ENCODE results near the gene TERB2.
"Not testable (repeated sequence)": the region's sequence is repeated elsewhere in the genome, so short reads cannot be mapped to it uniquely, and the experiment has no call there.

TERB2 gene

GRCh38 chr15:44956388-44956787 lies at the start of gene TERB2:
TERB2 (plus strand) TSS chr15:44956687; CDS start chr15:44956719, 32 bp downstream.
- no peak for DNase-seq (ENCODE audit: low read depth in 2 of 2)

GRCh38 chr15:44909423-44909822 lies 47.1 kb upstream of the TERB2 start:
- no peak for DNase-seq (ENCODE audit: low read depth in 2 of 2)

GRCh38 chr15:44910981-44911625 lies 45.4 kb upstream of the TERB2 start:
- DNase-seq (ENCODE audit: low read depth in 2 of 2): no peak

DNA sequence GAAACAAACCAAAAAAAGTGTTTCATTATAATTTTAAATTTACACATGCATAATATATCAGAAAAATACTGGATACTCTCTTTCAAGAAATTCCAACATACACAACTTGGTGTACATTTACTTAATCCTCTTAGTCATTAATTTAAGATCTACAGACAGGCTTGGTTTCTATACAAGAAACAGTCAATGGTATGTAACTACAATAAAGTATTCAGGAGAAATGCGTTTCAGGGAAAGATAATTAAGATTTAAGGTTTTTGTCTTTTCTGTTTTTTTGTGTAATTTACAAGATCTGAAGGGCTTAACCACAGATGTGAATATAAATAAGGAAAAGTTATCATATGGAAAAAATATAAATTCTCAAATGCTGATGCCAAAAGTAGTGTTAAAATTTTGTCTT lies 44.3 kb upstream of the TERB2 start:
- not testable (repeated sequence) for DNase-seq (ENCODE audit: low read depth in 2 of 2)

- not testable (repeated sequence) for DNase-seq (ENCODE audit: low read depth in 2 of 2)
These were observed 43.5 kb upstream of the TERB2 start for GRCh38 chr15:44912974-44913448.

- DNase-seq (ENCODE audit: low read depth in 2 of 2): no peak
These were observed 38.4 kb upstream of the TERB2 start for GRCh38 chr15:44918136-44918535.

DNA sequence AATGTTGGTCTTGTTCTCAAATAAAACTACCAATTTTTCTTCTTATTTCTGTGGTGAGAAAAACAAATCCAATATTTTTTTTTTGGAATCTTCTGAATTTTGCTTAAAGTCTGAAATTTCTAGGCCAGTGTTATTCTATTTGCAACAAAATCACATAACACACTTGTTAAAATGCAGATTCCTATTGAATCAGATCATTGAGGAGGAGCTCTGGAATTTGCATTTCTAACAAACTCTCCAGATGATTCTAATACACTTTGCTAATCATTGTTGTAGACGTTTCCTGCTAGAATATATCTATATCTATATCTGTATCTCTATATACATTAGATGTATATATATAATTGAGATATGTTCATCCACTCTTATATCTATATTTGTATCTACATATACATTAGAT lies 27.8 kb upstream of the TERB2 start:
- DNase-seq (ENCODE audit: low read depth in 2 of 2): not testable (repeated sequence)

- DNase-seq (ENCODE audit: low read depth in 2 of 2): not testable (repeated sequence)
These were observed 26.2 kb upstream of the TERB2 start for GRCh38 chr15:44930283-44930682.

GRCh38 chr15:44958302-44958701 lies 1.8 kb downstream of the TERB2 start:
- not testable (repeated sequence) for DNase-seq (ENCODE audit: low read depth in 2 of 2)

DNA sequence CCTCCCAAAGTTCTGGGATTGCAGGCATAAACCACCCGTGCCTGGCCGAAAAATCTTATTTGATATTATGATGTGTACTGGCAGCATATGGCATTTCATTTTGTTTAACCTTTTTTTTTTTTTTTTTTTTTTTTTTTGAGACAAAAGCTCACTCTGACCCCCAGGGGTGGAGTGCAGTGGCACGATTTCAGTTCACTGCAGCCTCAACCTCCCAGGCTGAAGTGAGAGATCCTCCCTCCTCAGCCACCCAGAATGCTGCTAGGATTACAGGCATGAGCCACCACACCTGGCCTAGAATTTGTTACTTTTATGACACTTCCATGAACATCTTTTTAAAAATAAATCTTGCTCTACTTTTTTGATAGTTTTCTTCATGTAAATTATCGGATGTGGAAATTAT lies 12.0 kb downstream of the TERB2 start:
- no peak for DNase-seq (ENCODE audit: low read depth in 2 of 2)

GRCh38 chr15:44971036-44971435 lies 14.5 kb downstream of the TERB2 start:
- DNase-seq (ENCODE audit: low read depth in 2 of 2): no peak

- DNase-seq (ENCODE audit: low read depth in 2 of 2): not testable (repeated sequence)
These were observed 19.7 kb downstream of the TERB2 start for GRCh38 chr15:44976183-44976582.

- DNase-seq (ENCODE audit: low read depth in 2 of 2): not testable (repeated sequence)
These were observed 21.3 kb downstream of the TERB2 start for GRCh38 chr15:44977781-44978180.

- DNase-seq (ENCODE audit: low read depth in 2 of 2): not testable (repeated sequence)
These were observed 23.3 kb downstream of the TERB2 start for GRCh38 chr15:44979617-44980339.

- DNase-seq (ENCODE audit: low read depth in 2 of 2): not testable (repeated sequence)
These were observed 27.7 kb downstream of the TERB2 start for GRCh38 chr15:44984144-44984543.

DNA sequence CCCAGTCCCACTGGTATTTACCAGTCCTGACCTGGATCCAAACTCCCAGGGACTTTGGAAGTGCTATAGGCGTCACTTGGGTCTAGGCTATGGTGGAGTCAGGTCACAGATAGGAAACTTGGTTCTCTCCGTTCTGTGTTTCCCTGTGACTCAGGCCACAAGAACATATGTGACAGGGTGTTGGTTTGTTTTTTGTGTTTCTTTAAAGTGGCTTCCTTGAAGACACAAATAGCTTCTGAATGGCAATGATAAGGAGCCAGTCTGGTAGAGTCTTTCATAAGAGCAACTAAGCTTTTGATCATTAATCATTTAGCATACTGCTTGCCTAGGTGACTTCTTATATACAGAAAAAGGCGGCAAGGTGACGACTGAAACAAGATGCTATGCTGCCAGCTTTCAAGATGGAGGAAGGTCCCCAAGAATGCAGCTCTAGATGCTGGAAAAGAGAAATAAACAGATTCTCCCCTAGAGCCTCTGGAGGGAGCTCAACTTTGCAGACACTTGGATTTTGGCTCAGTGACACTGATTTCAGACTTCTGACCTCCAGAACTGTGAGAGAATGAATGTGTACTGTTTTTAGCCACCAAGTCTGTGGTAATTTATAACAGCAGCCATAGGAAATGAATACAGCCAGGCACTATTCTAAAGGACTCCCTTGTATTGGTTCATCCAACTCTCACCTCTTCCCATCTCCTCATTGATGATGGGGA lies 30.0 kb downstream of the TERB2 start:
- not testable (repeated sequence) for DNase-seq (ENCODE audit: low read depth in 2 of 2)

GRCh38 chr15:44987711-44988110 lies 31.2 kb downstream of the TERB2 start:
- not testable (repeated sequence) for DNase-seq (ENCODE audit: low read depth in 2 of 2)

DNA sequence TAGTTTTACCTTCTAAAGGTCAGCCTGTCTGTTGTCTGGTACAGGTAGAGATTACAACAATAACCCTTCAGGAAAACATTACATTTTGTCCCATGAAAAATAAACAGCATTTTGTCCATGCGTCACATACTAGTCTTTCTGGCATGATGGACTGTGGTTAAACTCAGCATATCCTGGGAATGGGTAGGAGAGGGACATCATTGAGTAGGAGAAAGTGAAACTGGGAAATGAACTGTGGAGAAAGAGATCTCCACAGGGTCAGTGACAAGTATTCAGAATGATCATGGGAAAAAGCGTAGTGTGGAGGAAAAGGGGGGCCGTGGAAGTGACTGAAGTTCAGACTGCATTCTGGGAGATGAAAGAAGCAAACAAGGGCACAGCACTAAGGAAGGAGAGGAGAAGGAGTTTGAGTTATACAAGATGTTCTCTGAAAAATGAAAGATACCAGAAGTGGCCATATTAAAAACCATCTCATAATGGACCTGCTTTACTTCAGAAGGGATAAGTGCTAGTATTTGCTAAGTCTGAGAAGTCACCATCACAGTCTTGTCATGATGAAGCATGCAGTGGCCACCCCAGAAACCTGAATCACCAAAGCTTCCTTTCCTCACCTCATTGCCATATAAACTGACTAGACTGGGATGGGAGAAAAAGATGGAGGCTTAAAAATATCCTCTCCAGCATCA lies 31.8 kb downstream of the TERB2 start:
- DNase-seq (ENCODE audit: low read depth in 2 of 2): not testable (repeated sequence)

DNA sequence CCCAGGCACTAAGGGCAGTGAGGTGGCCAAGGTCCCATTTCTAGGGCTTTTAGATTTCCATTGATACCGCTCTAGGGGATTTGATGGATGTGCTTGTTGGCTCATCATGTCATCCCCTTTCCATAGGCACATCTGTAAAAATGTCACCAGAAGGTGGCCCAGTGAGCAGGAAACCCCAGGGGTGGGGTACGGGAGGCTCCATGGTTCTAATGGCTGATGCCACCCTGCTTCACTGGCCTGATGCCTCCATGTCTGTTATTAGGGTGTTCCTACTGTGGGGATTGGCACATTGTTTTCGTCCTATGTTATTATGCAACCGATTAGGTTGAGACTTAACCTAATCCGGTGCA lies 32.4 kb downstream of the TERB2 start:
- not testable (repeated sequence) for DNase-seq (ENCODE audit: low read depth in 2 of 2)

- not testable (repeated sequence) for DNase-seq (ENCODE audit: low read depth in 2 of 2)
These were observed 41.1 kb downstream of the TERB2 start for GRCh38 chr15:44997632-44998031.

- DNase-seq (ENCODE audit: low read depth in 2 of 2): no peak
These were observed 42.6 kb downstream of the TERB2 start for GRCh38 chr15:44999105-44999504.

DNA sequence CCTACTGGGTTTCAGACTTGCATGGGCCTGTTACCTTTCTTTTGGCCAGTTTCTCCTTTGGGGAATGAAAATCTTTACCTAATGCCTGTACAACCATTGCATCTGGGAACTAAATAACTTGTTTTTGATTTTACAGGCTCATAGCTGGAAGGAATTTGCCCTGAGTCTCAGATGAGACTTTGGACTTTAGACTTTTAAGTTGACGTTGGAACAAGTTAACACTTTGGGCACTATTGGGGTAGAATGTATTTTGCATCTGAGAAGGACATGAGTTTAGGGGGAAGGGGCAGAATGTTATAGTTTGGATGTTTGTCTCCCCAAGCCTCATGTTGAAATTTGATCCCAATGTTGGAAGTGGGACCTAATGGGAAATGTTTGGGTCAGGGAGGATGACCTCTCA lies 44.7 kb downstream of the TERB2 start:
- DNase-seq (ENCODE audit: low read depth in 2 of 2): not testable (repeated sequence)
